Glutamatergic neuron (in vitro differentiated cells): Measurements from ENCODE around the gene ABCA2. TPM values are rescaled to one million over a fixed set of nuclear protein-coding genes. Genes with fewer than 3 reads are reported as not detected.

ENCODE experiments used
- DNase-seq: peaks from one replicate; pipeline ENCODE4 v3.0.0; 2022
- H3K27ac Mint-ChIP-seq: one replicate; pipeline ENCODE4 v1.8.0; 2020; ENCODE audit warnings: mild to moderate bottlenecking, mixed read lengths, inconsistent platforms; ENCODE audit not compliant: unreplicated experiment
- H3K27me3 Mint-ChIP-seq: one replicate; pipeline ENCODE4 v1.8.0; 2020; ENCODE audit warnings: mild to moderate bottlenecking, moderate library complexity, mixed read lengths, inconsistent platforms; ENCODE audit not compliant: unreplicated experiment
- H3K36me3 Mint-ChIP-seq: one replicate; pipeline ENCODE4 v1.8.0; 2020; ENCODE audit warnings: mild to moderate bottlenecking, mixed read lengths, inconsistent platforms; ENCODE audit not compliant: unreplicated experiment
- H3K4me1 Mint-ChIP-seq: one replicate; pipeline ENCODE4 v1.8.0; 2020; ENCODE audit warnings: mild to moderate bottlenecking, low read depth, mixed read lengths, inconsistent platforms; ENCODE audit not compliant: unreplicated experiment
- H3K4me3 Mint-ChIP-seq: one replicate; pipeline ENCODE4 v1.8.0; 2020; ENCODE audit warnings: mild to moderate bottlenecking, mixed read lengths, inconsistent platforms; ENCODE audit not compliant: unreplicated experiment
- H3K9me3 Mint-ChIP-seq: one replicate; pipeline ENCODE4 v1.8.0; 2020; ENCODE audit warnings: mild to moderate bottlenecking, moderate library complexity, mixed read lengths, inconsistent platforms; ENCODE audit not compliant: unreplicated experiment
- total RNA-seq: library from RNA; stranded (reverse); fragmentation: NEBNext Ultra II Directional; extraction: Animal tissue kit (Norgen Biotek cat#: 25700); gene quantifications from one replicate; pipeline ENCODE4 v1.2.1, GENCODE V29; 2021; ENCODE audit not compliant: unreplicated experiment
- TF ChIP-seq, protein P1 (sequence below): fragments of 200-600 bp; sonication (generic); IDR thresholded peaks from one replicate; pipeline ENCODE4 v1.5.0; 2021; ENCODE audit not compliant: partially characterized antibody, unreplicated experiment

ABCA2 gene
- total RNA-seq, 1 donor from 2014 or later, result 70.7 TPM

DNA sequence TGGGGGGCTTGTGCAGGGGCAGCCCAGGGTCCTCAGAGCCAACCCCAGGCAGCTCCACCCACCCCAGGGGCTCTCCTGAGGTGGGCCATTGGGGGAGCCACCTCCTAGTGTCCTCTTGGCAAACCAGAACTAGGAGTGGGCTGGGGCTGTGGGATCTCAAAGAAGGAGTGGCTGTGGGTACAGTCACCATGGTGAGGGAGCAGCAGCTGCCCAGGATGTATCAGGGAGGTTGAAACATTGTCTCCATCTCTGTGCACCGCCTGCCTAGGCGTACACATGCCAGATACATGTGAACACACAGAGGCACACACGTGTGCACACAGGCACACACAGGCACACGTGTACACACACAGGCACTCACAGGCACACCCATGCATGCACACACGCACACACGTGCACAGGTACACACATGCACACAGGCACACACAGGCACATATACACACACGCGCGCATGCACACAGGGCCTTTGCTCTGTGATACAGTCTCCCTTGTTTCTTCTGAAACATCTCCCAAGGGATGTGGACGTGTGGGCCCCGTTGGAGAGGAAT, 65.3 kb downstream of the ABCA2 start:
- Mint-ChIP-seq H3K4me1 (peaks cover 7% of the 10 kb centered on the region), H3K4me3 (no peak overlapping the region), H3K9me3 (peaks cover 2% of the 10 kb centered on the region), H3K27ac (peak overlapping the region; percentile 84), H3K36me3 (no peaks in the 10 kb centered on the region), H3K27me3 (peaks cover 4% of the 10 kb centered on the region)
- no peak for DNase-seq
- TF ChIP-seq, protein P1, sequence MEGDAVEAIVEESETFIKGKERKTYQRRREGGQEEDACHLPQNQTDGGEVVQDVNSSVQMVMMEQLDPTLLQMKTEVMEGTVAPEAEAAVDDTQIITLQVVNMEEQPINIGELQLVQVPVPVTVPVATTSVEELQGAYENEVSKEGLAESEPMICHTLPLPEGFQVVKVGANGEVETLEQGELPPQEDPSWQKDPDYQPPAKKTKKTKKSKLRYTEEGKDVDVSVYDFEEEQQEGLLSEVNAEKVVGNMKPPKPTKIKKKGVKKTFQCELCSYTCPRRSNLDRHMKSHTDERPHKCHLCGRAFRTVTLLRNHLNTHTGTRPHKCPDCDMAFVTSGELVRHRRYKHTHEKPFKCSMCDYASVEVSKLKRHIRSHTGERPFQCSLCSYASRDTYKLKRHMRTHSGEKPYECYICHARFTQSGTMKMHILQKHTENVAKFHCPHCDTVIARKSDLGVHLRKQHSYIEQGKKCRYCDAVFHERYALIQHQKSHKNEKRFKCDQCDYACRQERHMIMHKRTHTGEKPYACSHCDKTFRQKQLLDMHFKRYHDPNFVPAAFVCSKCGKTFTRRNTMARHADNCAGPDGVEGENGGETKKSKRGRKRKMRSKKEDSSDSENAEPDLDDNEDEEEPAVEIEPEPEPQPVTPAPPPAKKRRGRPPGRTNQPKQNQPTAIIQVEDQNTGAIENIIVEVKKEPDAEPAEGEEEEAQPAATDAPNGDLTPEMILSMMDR, result no peak

DNA sequence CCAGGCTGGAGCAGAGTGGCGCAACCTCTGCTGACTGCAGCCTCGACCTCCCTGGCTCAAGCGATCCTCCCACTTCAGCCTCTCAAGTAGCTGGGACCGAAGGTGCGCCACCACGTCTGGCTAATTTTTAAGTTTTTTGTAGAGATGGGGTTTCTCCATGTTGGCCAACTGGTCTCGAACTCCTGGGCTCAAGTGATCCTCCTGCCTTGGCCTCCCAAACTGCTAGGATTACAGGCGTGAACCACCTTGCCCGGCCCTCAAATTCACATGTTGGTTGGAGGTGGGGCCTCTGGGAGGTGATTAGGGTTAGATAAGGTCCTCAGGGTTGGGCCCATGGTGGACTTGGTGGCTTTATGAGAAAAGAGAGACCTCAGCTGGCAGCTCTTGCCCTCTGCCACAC, 65.9 kb downstream of the ABCA2 start:
- Mint-ChIP-seq H3K27ac (no peak overlapping the region), H3K27me3 (peaks cover 4% of the 10 kb centered on the region), H3K4me1 (peaks cover 7% of the 10 kb centered on the region), H3K4me3 (no peak overlapping the region), H3K9me3 (peaks cover 3% of the 10 kb centered on the region), H3K36me3 (no peaks in the 10 kb centered on the region)
- TF ChIP-seq, protein P1, result no peak
- DNase-seq, result no peak

DNA sequence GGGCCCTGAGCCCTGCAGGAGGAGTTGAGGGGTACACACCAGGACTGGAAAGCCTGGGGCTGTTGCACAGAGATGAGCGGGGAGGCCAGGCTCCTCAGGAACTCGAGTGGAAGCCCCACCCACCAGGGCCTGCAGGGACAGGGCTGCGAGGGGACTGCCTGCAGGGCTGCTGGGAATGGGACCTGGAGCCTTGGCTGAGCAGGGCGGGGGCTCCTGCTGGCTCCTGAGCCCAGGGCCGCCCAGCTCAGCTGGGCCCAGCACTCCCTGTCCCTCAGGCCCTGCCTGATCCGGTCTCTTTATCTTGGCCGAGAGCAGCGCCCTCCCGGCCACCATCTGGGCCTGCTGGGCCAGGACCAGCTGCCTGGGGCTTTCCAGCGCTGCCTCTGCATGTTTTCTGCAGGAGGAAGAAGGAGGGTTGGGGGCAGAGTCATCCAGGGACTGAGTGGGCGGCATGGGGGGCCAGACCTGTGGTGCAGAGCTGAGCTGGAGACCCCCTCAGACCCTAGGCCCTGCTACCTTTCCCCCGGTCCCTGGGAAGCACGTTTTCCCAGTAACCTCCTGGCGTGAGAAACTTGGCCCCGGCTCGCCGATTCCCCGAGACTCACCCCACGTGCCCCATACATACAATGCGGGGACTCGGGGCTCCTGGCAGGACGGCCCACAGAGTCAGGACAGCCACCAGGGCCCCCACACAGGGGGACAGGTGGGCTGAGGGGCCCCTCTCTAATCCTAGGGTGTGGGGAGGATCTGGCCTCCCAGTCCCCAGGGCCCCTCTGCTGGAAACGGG, 66.6 kb downstream of the ABCA2 start:
- Mint-ChIP-seq H3K9me3 (peaks cover 6% of the 10 kb centered on the region), H3K4me1 (peaks cover 7% of the 10 kb centered on the region), H3K27me3 (peaks cover 4% of the 10 kb centered on the region), H3K4me3 (no peak overlapping the region), H3K36me3 (no peaks in the 10 kb centered on the region), H3K27ac (peak overlapping the region; percentile 52)
- TF ChIP-seq, protein P1, result no peak
- DNase-seq, result peak; percentile 72

DNA sequence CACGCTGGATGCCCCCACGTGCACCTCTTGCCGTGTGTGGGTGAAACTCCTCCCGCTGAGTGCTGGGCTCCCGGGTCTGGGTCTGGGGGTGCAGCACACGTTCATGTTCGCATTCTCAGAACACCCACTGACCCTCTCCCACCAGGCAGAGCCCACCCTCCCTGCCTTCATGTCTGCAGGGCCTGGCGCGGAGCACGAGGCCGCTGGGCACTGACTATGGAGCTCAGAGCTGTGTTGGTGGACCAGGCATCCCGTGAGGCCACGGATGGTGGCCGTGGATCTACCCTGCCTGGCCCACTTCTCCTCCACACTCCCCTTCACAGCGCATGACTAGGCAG, 67.1 kb downstream of the ABCA2 start:
- no peak overlapping the region for H3K4me3 Mint-ChIP-seq
- TF ChIP-seq, protein P1, result no peak
- no peaks in the 10 kb centered on the region for H3K36me3 Mint-ChIP-seq
- H3K4me1 Mint-ChIP-seq, result peaks cover 7% of the 10 kb centered on the region
- no peak overlapping the region for H3K27ac Mint-ChIP-seq
- H3K9me3 Mint-ChIP-seq, result peaks cover 10% of the 10 kb centered on the region
- no peak for DNase-seq
- peaks cover 6% of the 10 kb centered on the region for H3K27me3 Mint-ChIP-seq
